Hematopoietic multipotent progenitor cell treated with erythropoietin and hydrocortisone succinate and interleukin-3 and kit ligand, for 17 days (in vitro differentiated cells): ENCODE results near the gene BRIP1.
"Not testable (repeated sequence)": the region's sequence is repeated elsewhere in the genome, so short reads cannot be mapped to it uniquely, and the experiment has no call there.

ENCODE experiments used
- DNase-seq: peaks from one replicate; pipeline ENCODE4 v3.0.0-alpha.2; 2015; ENCODE audit warnings: low spot score

BRIP1 gene

DNA sequence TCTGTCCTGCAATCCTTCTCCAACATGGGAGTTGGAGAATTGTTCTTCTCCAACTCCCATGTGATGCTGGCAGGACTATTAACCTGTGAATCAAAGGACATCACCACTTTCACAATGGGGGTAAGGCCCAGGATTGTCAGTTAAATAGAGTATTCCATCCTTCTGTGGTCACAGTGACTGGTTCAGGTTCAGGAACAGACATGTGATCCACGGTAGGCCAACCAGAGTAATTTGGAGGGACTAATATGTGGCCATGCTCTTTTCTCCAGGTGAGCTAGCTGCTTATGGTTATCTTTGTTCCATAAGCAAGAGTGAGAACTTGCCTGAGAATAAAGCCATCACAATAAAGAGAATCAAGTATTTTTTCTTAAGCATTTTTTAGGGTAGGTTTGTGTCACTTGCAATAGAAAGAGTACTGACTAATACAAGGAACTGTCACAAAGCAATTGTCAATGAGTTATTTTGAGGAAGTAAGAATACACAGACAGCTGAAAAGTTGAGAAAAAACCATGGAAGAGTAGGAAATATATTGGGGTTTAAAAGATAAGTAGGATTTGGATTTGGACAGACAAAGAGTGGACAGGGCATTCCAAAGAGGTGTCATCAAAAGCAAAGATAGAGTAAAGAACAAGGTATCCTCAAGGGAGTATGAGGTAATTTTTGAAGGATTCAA, 63.4 kb downstream of the BRIP1 start:
- DNase-seq = no peak

DNA sequence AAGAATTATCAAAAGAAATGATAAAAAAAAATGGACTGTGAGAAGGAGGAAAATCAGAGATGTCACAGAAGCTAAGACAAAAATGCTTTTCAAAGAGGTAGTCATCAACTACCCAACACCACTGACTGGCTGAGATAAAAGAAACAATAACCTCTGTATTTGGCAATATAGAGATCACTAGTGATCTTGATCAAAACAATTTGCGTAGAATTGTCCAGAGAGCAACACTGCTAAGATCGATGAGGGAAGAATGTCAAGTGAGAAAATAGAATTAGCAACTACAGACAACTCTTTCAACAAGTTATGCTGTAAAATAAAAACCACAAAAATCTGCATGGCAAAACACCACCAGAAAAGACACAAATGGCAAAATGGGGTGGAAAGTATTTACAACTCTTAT, 66.0 kb downstream of the BRIP1 start:
- no peak for DNase-seq

DNA sequence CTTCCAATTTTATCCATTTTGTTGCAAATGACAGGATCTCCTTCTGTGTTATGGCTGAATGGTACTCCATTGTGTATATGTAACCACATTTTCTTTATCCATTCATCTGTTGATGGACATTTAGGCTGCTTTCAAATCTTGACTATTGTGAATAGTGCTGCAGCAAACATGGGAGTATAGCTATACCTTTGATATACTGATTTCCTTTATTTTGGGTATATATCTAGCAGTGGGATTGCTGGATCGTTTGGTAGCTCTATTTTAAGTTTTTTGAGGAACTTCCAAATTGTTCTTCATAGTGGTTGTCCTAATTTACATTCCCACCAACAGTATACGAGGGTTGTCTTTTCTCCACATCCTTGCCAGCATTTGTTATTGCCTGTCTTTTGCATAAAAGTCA, 67.8 kb downstream of the BRIP1 start:
- no peak for DNase-seq

DNA sequence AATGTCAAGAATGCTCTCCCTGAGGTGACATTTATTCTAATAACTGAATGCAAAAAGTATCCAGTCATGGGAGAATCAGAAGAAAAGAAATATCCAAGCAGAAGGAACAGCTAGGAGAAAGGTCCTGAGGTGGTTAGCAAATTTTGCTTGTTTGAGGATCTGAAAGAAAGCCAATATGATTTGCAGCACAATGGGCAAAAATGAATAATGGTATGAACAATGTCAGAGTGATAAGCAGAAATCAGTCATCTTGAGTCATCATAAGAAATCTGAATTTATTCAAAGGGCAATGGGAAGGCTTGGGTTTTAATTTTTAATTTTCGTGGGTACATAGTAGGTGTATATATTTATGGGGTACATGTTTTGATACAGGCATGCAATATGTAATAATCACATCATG, 68.5 kb downstream of the BRIP1 start:
- DNase-seq = no peak

GRCh38 chr17:61794242-61794641, 69.1 kb downstream of the BRIP1 start:
- DNase-seq = no peak

DNA sequence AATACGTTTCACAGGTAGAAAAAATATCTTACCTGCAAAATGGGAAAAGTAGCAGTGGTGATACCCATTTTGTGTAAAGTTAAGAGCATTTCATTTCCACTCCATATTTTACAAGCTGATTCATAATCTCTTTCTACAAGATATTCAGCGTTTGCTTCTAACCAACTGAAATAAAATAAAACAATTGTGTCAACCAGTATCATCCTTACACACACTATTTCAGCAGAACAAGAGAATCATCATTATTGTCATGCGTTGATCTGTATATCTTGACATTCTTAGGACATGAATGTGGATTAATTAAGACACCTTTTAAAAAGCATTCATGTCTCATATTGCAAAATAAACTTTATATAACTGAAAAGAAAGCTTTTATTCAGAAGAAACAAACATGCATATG, 69.8 kb downstream of the BRIP1 start:
- DNase-seq = no peak

DNA sequence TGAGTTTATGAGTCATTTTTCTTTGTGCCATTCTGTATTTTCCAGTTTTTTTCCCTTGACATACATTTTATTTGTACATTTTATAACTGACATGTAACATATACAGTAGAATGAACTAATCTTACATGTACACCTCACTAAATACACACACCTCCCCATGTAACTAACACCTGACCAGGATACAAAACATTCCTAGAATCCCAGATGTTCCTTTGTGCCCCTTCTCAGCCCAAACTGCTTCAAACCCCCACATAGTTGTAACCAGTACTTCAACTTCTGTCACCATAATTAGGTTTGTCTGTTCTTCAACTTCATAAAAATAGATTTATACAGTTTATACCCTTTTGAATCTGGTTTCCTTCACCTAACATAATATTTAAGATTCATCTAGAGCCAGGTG, 73.5 kb downstream of the BRIP1 start:
- DNase-seq = no peak

GRCh38 chr17:61786088-61786487, 77.2 kb downstream of the BRIP1 start:
- no peak for DNase-seq

DNA sequence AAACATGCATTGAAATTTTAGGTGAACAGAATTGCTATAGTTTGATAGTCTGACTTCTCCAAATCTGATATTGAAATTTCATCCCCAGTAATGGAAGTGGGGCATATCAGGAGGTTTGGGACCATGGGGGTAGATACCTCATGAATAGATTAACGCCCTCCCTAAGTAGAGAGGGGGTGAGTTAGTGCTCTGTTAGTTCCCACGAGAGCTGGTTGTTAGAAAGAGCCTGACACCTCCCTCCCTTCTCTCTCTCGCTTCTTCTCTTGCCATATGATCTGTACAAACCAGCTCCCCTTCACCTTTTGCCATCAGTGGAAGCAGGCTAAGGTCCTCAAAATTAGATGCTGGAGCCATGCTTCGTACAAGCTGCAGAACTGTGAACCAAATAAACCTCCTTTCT, 78.8 kb downstream of the BRIP1 start:
- no peak for DNase-seq

GRCh38 chr17:61783556-61784304, 79.6 kb downstream of the BRIP1 start:
- no peak for DNase-seq

GRCh38 chr17:61783120-61783519, 80.2 kb downstream of the BRIP1 start:
- no peak for DNase-seq

- DNase-seq = no peak
Measured at GRCh38 chr17:61782683-61783082, 80.6 kb downstream of the BRIP1 start.

DNA sequence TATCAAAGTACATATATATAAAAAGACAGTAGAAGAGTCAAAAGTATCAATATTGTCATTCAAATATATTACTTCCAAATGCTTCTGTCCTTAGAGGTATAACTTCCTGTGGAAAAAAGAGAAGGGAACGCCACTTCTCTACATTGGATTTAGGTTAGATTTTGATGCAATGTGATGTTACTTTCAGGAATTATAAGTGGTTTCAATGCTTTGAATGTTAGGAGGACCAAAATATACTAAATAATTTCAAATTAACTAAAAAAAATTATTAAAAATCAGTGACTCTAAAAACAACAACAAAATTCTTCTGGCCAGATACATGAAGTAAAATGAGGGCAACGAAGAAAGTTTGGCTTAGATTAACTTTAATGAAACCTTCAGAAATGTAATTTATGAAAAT, 88.0 kb downstream of the BRIP1 start:
- no peak for DNase-seq

DNA sequence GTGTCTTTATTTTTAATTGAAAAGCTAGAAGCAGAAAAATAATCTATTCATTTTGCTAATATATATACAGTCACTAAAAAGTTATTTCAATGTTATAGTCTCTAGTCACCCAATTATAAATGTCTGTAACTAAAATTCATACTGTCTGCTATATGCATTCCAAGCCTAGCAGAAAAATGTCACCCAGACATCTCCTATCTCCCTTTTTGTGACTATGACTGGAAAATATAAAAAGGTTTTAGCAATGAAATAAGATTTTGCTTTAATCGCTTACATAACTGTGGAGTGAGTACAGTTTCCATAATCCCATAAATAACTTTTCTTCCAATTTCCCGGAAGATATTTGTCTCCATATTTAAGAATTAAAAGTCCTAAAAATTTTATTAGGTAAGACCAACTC, 88.6 kb downstream of the BRIP1 start:
- no peak for DNase-seq

DNA sequence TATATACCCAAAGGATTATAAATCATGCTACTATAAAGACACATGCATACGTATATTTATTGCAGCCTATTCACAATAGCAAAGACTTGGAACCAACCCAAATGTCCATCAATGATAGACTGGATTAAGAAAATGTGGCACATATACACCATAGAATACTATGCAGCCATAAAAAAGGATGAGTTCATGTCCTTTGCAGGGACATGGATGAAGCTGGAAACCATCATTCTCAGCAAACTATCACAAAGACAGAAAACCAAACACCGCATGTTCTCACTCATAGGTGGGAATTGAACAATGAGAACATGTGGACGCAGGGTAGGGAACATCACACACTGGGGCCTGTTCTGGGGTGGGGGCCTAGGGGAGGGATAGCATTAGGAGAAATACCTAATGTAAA, 89.2 kb downstream of the BRIP1 start:
- not testable (repeated sequence) for DNase-seq

DNA sequence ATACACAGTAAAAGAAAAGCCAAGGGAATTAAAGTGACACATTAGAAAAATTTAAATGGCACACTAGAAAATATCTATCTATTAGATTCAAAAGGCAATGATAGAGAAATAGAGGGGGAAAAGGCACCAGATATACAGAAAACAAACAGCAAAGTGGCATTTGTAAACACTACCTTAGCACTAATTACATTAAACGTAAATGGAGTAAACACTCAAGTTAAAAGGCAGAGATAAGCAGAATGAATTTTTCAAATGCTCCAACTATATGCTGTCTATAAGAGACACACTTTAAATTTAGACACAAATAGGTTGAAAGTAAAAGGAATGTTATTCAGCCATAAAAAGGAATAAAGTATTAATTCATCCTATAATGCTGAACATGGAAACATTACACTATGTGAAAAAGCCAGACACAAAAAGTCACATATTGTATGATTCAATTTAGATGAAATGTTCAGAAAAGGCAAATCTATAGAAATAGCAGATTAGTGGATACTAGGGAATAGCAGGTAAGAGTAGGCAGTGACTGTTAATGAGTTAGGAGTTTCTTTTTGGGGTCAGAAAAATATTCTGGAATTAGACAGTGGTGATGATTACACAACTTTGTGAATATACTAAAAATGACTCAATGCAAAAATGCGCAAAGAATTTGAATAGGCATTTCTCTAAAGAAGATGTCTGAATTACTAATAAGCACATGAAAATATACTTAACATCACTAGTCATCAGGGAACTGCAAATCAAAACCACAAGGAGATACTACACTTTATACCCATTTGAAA, 92.4 kb downstream of the BRIP1 start:
- no peak for DNase-seq

GRCh38 chr17:61770043-61770442, 93.3 kb downstream of the BRIP1 start:
- no peak for DNase-seq

DNA sequence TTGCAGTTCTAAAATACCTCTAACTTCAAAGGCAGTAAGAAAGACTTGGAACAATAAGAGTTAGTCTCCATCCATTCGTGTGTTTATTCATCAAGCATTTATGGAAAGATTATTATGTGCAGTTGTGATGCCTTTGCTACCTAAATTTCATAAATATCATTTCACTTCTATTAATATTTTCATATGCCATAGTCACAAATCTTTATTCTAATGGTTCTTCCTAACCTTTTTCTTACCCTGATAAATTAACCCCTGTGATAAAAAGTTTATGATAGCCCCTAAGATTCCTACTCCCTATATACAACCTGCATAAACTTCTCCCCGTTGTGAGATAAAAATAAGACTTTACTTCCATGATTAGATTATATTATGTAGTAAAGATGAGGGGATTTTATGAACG, 94.9 kb downstream of the BRIP1 start:
- DNase-seq = no peak

- no peak for DNase-seq
Measured at GRCh38 chr17:61766520-61766919, 96.8 kb downstream of the BRIP1 start.

DNA sequence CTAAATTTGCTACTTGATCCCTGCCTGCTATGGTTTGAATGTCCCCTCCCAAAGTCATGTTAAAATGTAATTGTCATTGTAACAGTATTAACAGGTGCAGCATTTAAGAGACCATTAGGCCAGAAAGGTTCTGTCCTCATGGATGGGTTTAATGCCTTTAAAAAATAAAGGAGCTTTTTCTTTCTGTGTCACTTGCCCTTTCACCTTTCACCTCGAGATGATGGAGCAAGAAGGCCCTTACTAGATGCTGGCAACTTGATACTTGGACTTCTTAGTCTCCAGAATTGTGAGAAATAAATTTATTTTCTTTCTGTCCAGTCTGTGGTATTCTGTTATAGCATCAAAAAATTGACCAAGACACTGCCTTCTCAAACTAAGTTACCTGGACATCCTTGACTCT, 98.5 kb downstream of the BRIP1 start:
- DNase-seq = no peak

- DNase-seq = no peak
Measured at GRCh38 chr17:61761827-61762226, 101.5 kb downstream of the BRIP1 start.

- DNase-seq = no peak
Measured at GRCh38 chr17:61759362-61759761, 104.0 kb downstream of the BRIP1 start.

DNA sequence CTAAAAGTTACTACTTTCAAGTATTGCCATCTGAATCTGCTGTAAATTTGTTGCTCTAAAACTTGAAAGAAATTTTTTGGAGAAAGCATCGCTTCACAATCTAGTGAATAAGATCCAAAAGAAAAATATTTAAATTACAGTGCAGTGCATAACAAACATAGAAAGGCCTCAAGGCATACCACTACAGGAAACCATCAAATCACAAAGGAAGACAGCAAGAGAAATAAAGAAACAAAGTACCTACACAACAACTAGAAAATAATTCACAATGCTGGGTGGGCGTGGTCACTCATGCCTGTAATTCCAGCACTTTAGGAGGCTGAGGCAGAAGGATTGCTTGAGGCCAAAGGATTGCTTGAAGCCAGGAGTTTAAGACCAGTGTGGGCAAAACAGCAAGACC, 104.9 kb downstream of the BRIP1 start:
- DNase-seq = no peak
